Effector memory CD4-positive, alpha-beta T cell (primary cell): Measurements from ENCODE around the gene TMEM132C.
"Not testable (repeated sequence)": the region's sequence is repeated elsewhere in the genome, so short reads cannot be mapped to it uniquely, and the experiment has no call there.

Source experiments
- DNase-seq, 3 donors: peaks; one replicate each; pipeline ENCODE4 v3.0.0-alpha.2; 2020
- H3K27ac ChIP-seq: 2 replicates; pipeline ENCODE4 v1.7.0; 2013; ENCODE audit warnings: mild to moderate bottlenecking, low read length, moderate library complexity; ENCODE audit not compliant: insufficient read depth, poor library complexity, severe bottlenecking
- H3K27me3 ChIP-seq: replicated peaks from 2 replicates; pipeline ENCODE4 v1.7.0; 2013; ENCODE audit warnings: mild to moderate bottlenecking, low read length; ENCODE audit not compliant: insufficient read depth, control insufficient read depth, poor library complexity, severe bottlenecking
- H3K36me3 ChIP-seq: 2 replicates; pipeline ENCODE4 v1.7.0; 2013; ENCODE audit warnings: mild to moderate bottlenecking, low read length, moderate library complexity; ENCODE audit not compliant: control insufficient read depth, insufficient read depth
- H3K4me1 ChIP-seq: 2 replicates; pipeline ENCODE4 v1.7.0; 2013; ENCODE audit warnings: low read length, mild to moderate bottlenecking; ENCODE audit not compliant: control insufficient read depth, insufficient read depth, poor library complexity, severe bottlenecking
- H3K4me3 ChIP-seq: 2 replicates; pipeline ENCODE4 v1.7.0; 2013; ENCODE audit warnings: low read length, low read depth, mild to moderate bottlenecking; ENCODE audit not compliant: insufficient read depth, poor library complexity, severe bottlenecking
- H3K9me3 ChIP-seq: 2 replicates; pipeline ENCODE4 v1.7.0; 2013; ENCODE audit warnings: mild to moderate bottlenecking, low read length, moderate library complexity; ENCODE audit not compliant: control insufficient read depth

The TMEM132C gene

GRCh38 chr12:128459067-128459466, 192.1 kb downstream of the TMEM132C start:
- no peak overlapping the region for H3K4me3 ChIP-seq

DNA sequence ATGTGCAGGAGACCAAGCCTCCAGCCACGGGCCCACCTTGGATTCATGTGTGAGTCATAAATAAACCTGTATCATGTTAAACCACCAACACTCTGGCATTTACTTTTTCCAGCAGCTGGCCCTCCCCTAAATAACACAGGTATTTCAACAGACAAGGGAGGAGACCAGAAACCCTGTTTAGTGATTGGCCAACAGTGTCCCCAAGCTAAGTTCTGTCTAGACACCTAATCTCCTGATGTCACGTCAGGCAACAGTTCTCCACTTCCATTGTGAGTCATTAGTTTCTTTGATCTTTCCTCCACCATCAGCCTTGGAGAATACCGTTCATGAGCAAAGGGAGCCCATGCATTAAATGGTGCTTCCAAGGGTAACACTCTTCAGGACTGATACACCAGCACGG, 196.9 kb downstream of the TMEM132C start:
- no peaks in the 10 kb centered on the region for H3K36me3 ChIP-seq
- H3K27ac ChIP-seq: no peak overlapping the region
- no peaks in the 10 kb centered on the region for H3K9me3 ChIP-seq
- DNase-seq: no peak
- no peaks in the 10 kb centered on the region for H3K27me3 ChIP-seq
- H3K4me3 ChIP-seq: no peak overlapping the region
- H3K4me1 ChIP-seq: no peaks in the 10 kb centered on the region

More at GRCh38 chr12:128459067-128459466, 192.1 kb downstream of the TMEM132C start:
- no peaks in the 10 kb centered on the region for H3K27me3 ChIP-seq
- no peaks in the 10 kb centered on the region for H3K9me3 ChIP-seq
- H3K27ac ChIP-seq: no peak overlapping the region
- H3K36me3 ChIP-seq: no peaks in the 10 kb centered on the region
- no peaks in the 10 kb centered on the region for H3K4me1 ChIP-seq
- DNase-seq: no peak

DNA sequence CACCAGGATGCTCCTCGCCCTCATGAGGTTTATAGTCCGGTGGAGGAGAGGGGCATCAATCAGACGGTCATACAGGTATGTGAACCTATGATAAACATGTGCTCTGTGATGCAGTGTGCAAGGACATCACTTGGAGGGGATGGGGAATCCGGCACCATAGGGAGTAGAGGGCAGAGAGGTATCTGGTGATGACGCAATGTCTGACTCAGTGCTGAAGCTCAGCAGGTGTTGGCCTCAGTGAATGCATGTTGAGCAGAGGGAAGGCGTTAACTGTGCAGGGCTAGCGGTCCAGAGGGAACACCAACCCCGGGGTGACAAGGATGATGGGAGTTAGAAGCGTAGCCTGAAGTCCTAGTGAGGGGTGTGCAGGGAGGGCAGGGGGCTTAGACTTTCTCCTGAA, 200.9 kb downstream of the TMEM132C start:
- Histone ChIP-seq H3K4me1 (no peaks in the 10 kb centered on the region), H3K4me3 (no peak overlapping the region), H3K36me3 (no peaks in the 10 kb centered on the region), H3K27me3 (no peaks in the 10 kb centered on the region), H3K9me3 (no peaks in the 10 kb centered on the region), H3K27ac (no peak overlapping the region)
- no peak for DNase-seq

DNA sequence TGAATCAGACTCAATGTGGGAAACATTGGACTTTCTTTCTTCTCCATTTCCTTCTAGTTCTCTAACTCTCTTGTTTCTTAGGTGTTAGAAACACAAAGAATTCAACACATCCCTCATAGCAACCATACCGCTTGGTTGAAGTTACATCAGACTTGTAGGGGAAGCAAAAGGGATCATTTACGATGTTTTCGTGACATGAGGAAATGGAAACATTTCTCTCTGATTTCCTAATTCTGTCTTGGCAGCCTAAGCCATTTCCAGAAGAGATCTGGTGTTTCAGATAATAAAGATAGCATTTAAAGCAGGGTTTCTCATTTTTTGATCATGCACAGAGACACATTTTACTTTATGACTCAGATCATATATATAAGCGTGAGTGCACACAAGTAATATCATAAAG, 202.0 kb downstream of the TMEM132C start:
- no peaks in the 10 kb centered on the region for H3K36me3 ChIP-seq
- H3K4me1 ChIP-seq: no peaks in the 10 kb centered on the region
- H3K27ac ChIP-seq: no peak overlapping the region
- no peaks in the 10 kb centered on the region for H3K9me3 ChIP-seq
- H3K4me3 ChIP-seq: no peak overlapping the region
- no peak for DNase-seq
- no peaks in the 10 kb centered on the region for H3K27me3 ChIP-seq

DNA sequence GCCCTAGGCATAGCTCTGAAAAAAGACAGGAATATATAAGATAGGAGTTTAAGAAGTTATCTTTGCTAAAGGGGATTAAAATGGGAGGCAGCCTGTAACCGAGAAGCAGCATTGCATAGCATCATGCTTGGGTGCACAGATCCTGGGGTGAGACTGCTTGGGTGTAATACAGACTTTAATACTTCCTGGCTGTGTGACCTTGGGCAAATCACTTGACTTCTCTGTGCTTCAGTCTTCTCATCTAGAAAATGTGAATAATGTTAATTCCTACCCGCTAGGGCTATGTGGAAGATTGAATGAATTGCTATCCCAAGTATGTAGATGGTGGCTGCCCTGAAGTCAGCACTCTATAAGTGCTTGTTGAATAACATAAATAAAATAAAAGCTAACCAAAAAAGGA, 204.5 kb downstream of the TMEM132C start:
- Histone ChIP-seq H3K36me3 (no peaks in the 10 kb centered on the region), H3K9me3 (no peaks in the 10 kb centered on the region), H3K4me3 (no peak overlapping the region), H3K27me3 (no peaks in the 10 kb centered on the region), H3K27ac (no peak overlapping the region), H3K4me1 (no peaks in the 10 kb centered on the region)
- no peak for DNase-seq

DNA sequence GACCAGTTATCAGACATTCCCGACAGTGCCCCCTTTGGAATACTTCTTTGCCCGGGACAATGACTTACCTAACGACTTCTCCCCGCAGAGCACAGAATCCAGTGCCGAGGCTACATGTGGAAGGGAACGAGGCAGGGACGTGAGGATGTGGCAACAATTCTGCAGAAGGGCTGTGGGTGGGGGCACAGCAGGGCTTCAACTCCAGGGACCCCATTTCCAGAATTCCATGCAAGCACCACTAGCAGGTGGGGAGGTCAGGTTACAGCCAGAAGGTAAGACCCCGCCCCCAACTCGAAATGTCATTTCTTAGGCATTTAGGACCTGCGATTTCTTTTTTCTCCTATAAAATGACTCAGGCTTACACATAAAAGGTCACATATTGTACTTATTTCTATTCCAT, 207.9 kb downstream of the TMEM132C start:
- no peaks in the 10 kb centered on the region for H3K27me3 ChIP-seq
- H3K36me3 ChIP-seq: no peaks in the 10 kb centered on the region
- no peaks in the 10 kb centered on the region for H3K9me3 ChIP-seq
- no peak for DNase-seq
- H3K4me3 ChIP-seq: no peak overlapping the region
- H3K27ac ChIP-seq: no peak overlapping the region
- H3K4me1 ChIP-seq: no peaks in the 10 kb centered on the region

DNA sequence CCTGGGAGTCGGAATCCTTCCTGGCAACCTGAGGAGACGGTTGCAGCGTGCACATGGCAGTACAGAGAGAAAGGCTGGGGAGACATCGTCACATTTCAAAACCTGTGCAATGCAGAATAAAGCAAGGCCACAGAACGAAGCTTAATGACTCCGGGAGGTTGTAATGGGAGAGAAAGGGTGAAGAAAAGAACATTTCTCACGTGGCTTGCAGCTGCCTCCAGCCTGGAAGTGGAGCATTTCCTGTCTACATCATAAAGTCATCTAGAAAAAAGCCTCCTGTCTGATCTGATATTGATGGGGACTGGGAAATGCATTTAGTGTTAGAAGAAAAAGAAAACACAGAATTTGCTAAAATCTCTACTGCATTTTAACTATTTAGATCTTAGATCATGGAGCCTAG, 209.3 kb downstream of the TMEM132C start:
- no peaks in the 10 kb centered on the region for H3K27me3 ChIP-seq
- H3K9me3 ChIP-seq: no peaks in the 10 kb centered on the region
- no peak overlapping the region for H3K4me3 ChIP-seq
- no peak overlapping the region for H3K27ac ChIP-seq
- no peaks in the 10 kb centered on the region for H3K36me3 ChIP-seq
- DNase-seq: no peak
- H3K4me1 ChIP-seq: no peaks in the 10 kb centered on the region

- no peak for DNase-seq
Observed at GRCh38 chr12:128483526-128484255, 216.7 kb downstream of the TMEM132C start.

DNA sequence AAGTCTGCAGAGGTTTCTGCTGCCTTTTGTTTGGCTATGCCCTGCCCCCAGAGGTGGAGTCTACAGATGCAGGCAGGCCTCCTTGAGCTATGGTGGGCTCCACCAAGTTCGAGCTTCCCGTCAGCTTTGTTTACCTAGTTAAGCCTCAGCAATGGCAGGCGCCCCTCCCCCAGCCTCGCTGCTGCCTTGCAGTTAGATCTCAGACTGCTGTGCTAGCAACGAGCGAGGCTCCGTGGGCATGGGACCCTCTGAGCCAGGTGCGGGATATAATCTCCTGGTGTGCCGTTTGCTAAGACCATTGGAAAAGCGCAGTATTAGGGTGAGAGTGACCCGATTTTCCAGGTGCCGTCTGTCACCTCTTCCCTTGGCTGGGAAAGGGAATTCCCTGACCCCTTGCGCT, 230.4 kb downstream of the TMEM132C start:
- not testable (repeated sequence) for H3K9me3 ChIP-seq, DNase-seq, H3K4me1 ChIP-seq, H3K36me3 ChIP-seq, H3K27me3 ChIP-seq, H3K27ac ChIP-seq, H3K4me3 ChIP-seq

More at GRCh38 chr12:128483526-128484255, 216.7 kb downstream of the TMEM132C start:
- no peaks in the 10 kb centered on the region for H3K4me1 ChIP-seq
- H3K9me3 ChIP-seq: no peaks in the 10 kb centered on the region
- no peak overlapping the region for H3K27ac ChIP-seq
- no peak overlapping the region for H3K4me3 ChIP-seq
- H3K36me3 ChIP-seq: no peaks in the 10 kb centered on the region
- no peaks in the 10 kb centered on the region for H3K27me3 ChIP-seq

- H3K36me3 ChIP-seq: no peaks in the 10 kb centered on the region
- H3K27ac ChIP-seq: no peak overlapping the region
- H3K4me3 ChIP-seq: no peak overlapping the region
- H3K4me1 ChIP-seq: no peaks in the 10 kb centered on the region
- DNase-seq: no peak
- no peaks in the 10 kb centered on the region for H3K9me3 ChIP-seq
- H3K27me3 ChIP-seq: no peaks in the 10 kb centered on the region
Observed at GRCh38 chr12:128507470-128507869, 240.5 kb downstream of the TMEM132C start.
